ENCODE measurements around the gene ALDH1L1.

The ALDH1L1 gene

DNA sequence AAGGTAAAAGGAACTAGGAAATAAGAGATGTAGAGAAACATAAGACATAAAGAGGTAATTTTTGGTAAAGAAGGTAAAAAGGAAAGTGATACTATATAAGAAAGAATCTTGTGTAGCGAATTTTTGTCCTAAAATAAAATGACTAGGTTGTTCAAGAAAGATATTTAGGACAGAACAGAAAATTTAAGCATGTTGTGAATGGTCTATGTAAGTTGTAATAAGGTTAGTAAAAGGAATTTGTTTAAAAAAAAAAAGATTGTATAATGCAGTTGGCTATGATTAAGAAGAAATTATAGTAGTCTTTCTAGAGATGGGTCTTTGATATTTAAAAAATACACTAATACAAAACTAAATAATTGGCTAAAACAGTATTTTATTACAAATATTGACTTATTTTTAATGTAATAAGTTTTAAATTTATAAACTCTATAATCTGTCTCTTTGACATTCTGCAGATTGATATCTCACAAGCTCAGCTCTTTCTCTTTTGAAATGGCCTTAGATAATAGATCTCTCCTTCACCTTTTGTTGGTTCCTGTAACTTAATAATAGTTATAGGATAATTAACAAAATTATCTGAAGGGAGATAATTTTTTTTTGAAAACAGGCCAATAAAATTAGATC, 92.7 kb downstream of the ALDH1L1 start:
- H3K27ac ChIP-seq = no peak overlapping the region
- TF ChIP-seq, protein P1, sequence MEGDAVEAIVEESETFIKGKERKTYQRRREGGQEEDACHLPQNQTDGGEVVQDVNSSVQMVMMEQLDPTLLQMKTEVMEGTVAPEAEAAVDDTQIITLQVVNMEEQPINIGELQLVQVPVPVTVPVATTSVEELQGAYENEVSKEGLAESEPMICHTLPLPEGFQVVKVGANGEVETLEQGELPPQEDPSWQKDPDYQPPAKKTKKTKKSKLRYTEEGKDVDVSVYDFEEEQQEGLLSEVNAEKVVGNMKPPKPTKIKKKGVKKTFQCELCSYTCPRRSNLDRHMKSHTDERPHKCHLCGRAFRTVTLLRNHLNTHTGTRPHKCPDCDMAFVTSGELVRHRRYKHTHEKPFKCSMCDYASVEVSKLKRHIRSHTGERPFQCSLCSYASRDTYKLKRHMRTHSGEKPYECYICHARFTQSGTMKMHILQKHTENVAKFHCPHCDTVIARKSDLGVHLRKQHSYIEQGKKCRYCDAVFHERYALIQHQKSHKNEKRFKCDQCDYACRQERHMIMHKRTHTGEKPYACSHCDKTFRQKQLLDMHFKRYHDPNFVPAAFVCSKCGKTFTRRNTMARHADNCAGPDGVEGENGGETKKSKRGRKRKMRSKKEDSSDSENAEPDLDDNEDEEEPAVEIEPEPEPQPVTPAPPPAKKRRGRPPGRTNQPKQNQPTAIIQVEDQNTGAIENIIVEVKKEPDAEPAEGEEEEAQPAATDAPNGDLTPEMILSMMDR (IDR thresholded peaks at IDR 0.05; ENCODE audit: low read depth, low read length, missing control alignments) = no peak
- H3K4me3 ChIP-seq (ENCODE audit: low read depth, low read length) = no peak overlapping the region
- no peaks in the 10 kb centered on the region for H3K27me3 ChIP-seq (replicated peaks)
- DNase-seq = no peak
- H3K36me3 ChIP-seq (replicated peaks) = no peaks in the 10 kb centered on the region
- in situ Hi-C loops (cut with HindIII; ENCODE audit: low pct_ligation_motif_present, low sequenced_read_pairs) = no loop called here

DNA sequence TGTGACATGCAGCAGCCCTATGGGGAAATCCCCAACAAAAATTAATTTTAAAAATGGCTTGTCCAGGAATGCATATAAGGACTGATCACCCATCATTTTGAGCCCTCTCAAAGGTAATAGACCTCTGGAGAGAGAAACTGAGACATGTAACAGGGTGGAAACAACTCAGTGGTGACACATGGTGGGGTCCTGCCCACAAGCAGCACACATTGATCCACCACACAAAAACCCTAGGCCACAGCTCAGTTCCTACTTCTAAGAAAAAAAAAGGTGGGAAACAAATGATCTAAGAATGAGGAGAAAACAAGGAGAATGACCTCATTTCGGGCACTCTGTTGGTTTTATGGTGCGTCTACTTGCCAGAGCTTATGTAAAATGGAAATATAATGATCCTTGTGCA, 94.5 kb downstream of the ALDH1L1 start:
- Histone ChIP-seq H3K27me3 (replicated peaks) (no peaks in the 10 kb centered on the region), H3K36me3 (replicated peaks) (no peaks in the 10 kb centered on the region), H3K27ac (no peak overlapping the region), H3K4me3 (ENCODE audit: low read depth, low read length) (no peak overlapping the region)
- DNase-seq = no peak
- TF ChIP-seq, protein P1 (IDR thresholded peaks at IDR 0.05; ENCODE audit: low read depth, low read length, missing control alignments) = no peak
- in situ Hi-C loops (cut with HindIII; ENCODE audit: low pct_ligation_motif_present, low sequenced_read_pairs) = no loop called here

DNA sequence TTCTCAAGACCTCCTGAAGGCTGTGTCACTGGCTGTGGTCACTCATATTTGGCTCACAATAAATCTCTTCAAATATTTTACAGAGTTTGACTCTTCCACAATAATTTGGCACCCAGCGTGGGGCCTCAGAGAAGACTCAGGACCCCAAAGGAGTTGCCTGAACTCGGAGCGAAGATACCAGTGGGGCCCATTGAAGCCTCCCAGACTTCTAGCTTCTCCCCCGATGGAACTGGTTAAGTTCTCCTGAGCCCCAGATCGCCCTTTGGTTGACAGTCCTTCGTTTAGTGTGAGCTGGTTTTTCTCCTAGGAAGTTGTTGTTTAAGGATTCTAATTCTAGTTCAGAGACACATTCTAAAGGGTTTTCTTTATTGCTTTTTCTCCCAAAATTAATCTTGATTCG, 95.1 kb downstream of the ALDH1L1 start:
- in situ Hi-C loops (cut with HindIII; ENCODE audit: low pct_ligation_motif_present, low sequenced_read_pairs) = no loop called here

DNA sequence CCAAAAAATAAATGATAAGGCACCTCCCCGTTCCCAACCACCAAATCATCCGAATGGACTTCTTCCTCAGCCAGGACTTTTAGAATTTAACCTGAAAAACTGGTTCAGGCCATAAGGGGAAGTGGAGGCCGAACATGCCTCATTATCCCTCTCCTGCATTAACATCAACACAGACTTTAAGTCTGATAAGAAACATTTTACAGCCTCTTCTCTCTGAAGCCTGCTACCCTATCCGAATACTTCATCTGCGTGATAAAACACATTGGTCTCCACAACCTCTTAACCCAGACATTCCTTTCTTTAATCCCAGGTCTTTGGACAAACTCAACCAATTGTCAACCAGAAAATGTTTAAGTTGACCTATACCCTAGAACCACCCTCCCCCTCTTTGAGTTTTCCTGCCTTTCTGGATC, 95.6 kb downstream of the ALDH1L1 start:
- Histone ChIP-seq H3K27ac (no peak overlapping the region), H3K27me3 (replicated peaks) (no peaks in the 10 kb centered on the region), H3K36me3 (replicated peaks) (no peaks in the 10 kb centered on the region), H3K4me3 (ENCODE audit: low read depth, low read length) (no peak overlapping the region)
- TF ChIP-seq, protein P1 (IDR thresholded peaks at IDR 0.05; ENCODE audit: low read depth, low read length, missing control alignments) = no peak
- in situ Hi-C loops (cut with HindIII; ENCODE audit: low pct_ligation_motif_present, low sequenced_read_pairs) = no loop called here
- no peak for DNase-seq

More for the DNA sequence above, 95.1 kb downstream of the ALDH1L1 start:
- Histone ChIP-seq H3K27me3 (replicated peaks) (no peaks in the 10 kb centered on the region), H3K4me3 (ENCODE audit: low read depth, low read length) (no peak overlapping the region), H3K27ac (no peak overlapping the region), H3K36me3 (replicated peaks) (no peaks in the 10 kb centered on the region)
- no peak for DNase-seq
- TF ChIP-seq, protein P1 (IDR thresholded peaks at IDR 0.05; ENCODE audit: low read depth, low read length, missing control alignments) = no peak

- TF ChIP-seq, protein P1 (IDR thresholded peaks at IDR 0.05; ENCODE audit: low read depth, low read length, missing control alignments) = peak; percentile 57
- peak; percentile 56 for DNase-seq
- Histone ChIP-seq H3K36me3 (replicated peaks) (no peaks in the 10 kb centered on the region), H3K27me3 (replicated peaks) (no peaks in the 10 kb centered on the region), H3K27ac (peak within 1 kb of the TSS; percentile 75), H3K4me3 (ENCODE audit: low read depth, low read length) (peak within 1 kb of the TSS; percentile 66)
- in situ Hi-C loops (cut with HindIII; ENCODE audit: low pct_ligation_motif_present, low sequenced_read_pairs) = no loop called here
Observed at GRCh38 chr3:126083913-126084767, 96.2 kb downstream of the ALDH1L1 start, which contains the start of gene SLC41A3. Gene SLC41A3 (minus strand): TSS chr3:126084124. CDS start chr3:126068219, 15,905 bp downstream.

All from brain microvascular endothelial cell (primary cell).